GM12878 (cell line): ENCODE results near the gene UBQLN4. TPM values are rescaled to one million over a fixed set of nuclear protein-coding genes. Genes with fewer than 3 reads are reported as not detected.

Experiments used
- ATAC-seq: fragments of 200-7000 bp; cut with Tn5 transposase; 3 replicates; pipeline ENCODE4 v1.9.1; 2020; ENCODE audit warnings: mild to moderate bottlenecking, moderate library complexity
- BruUV-seq: library from RNA; stranded (reverse); fragments of 400-500 nt; replicated peaks from 2 replicates; lab custom pipeline; 2021; lab: Mats Ljungman, UMichigan
- CTCF ChIA-PET: fragments of 300-600 bp; sonication (Branson Sonifier 250); formaldehyde crosslinking; extraction: SDS; loops from one replicate; lab custom pipeline; 2021; ENCODE audit warnings: inconsistent platforms; lab: Yijun Ruan, JAX
- POLR2A ChIA-PET: fragments of 350-600 bp; formaldehyde crosslinking; extraction: SDS; loops from one replicate; lab custom pipeline; 2021; ENCODE audit warnings: inconsistent platforms; lab: Charles Lee
- RAD21 ChIA-PET: fragments of 300-600 bp; sonication (Branson Sonifier 250); formaldehyde crosslinking; loops from one replicate; lab custom pipeline; 2023; ENCODE audit warnings: antibody characterized with exemption; ENCODE audit not compliant: unreplicated experiment; lab: Charles Lee
- SMC1A ChIA-PET: fragments of 300-600 bp; sonication (Branson Sonifier 250); formaldehyde crosslinking; loops from one replicate; lab custom pipeline; 2023; ENCODE audit not compliant: unreplicated experiment, uncharacterized antibody; lab: Charles Lee
- DNase-seq: peaks from one replicate; pipeline ENCODE4 v3.0.0-alpha.2; 2011; ENCODE audit warnings: low read depth, low spot score
- FAIRE-seq: peaks from 3 replicates; lab custom pipeline; 2011; peaks lifted over from hg19 to GRCh38; lab: Jason Lieb, UNC
- H2AFZ ChIP-seq: 2 replicates; pipeline ENCODE4 v1.6.0; 2011; ENCODE audit warnings: low read depth, low read length, control low read depth; ENCODE audit not compliant: control insufficient read depth
- H3K27ac ChIP-seq: 2 replicates; pipeline ENCODE4 v1.5.1; 2011; ENCODE audit warnings: control low read depth; ENCODE audit not compliant: control insufficient read depth, insufficient read depth
- H3K27me3 ChIP-seq, 2 experiments: replicated peaks in 1 of 2; 2 replicates each; pipeline versions ENCODE4 v1.6.0 to v1.6.1; 2011; ENCODE audit warnings: low read length in 1 of 2; ENCODE audit not compliant: control insufficient read depth in 2 of 2, insufficient read depth in 2 of 2
- H3K36me3 ChIP-seq, 2 experiments: 2 replicates each; pipeline ENCODE4 v1.5.1; 2011; ENCODE audit warnings: low read length in 1 of 2; ENCODE audit not compliant: control insufficient read depth in 2 of 2, insufficient read depth in 2 of 2
- H3K4me1 ChIP-seq: 2 replicates; pipeline ENCODE4 v1.6.1; 2011; ENCODE audit warnings: mild to moderate bottlenecking, low read length, moderate library complexity, mixed read lengths; ENCODE audit not compliant: control insufficient read depth, insufficient read depth
- H3K4me2 ChIP-seq: 2 replicates; pipeline ENCODE4 v1.6.0; 2011; ENCODE audit warnings: control low read depth; ENCODE audit not compliant: control insufficient read depth, insufficient read depth
- H3K4me3 ChIP-seq: fragments of 200-600 bp; sonication (generic); 2 replicates; pipeline ENCODE4 v1.5.1; 2016
- H3K79me2 ChIP-seq: 2 replicates; pipeline ENCODE4 v1.6.0; 2011; ENCODE audit warnings: low read length; ENCODE audit not compliant: control insufficient read depth, insufficient read depth
- H3K9ac ChIP-seq: 2 replicates; pipeline ENCODE4 v1.8.0; 2011; ENCODE audit warnings: low read length, control low read depth, mixed read lengths; ENCODE audit not compliant: control insufficient read depth, insufficient read depth
- H3K9me3 ChIP-seq: replicated peaks from 3 replicates; pipeline ENCODE4 v1.5.1; 2011; ENCODE audit warnings: mild to moderate bottlenecking, low read length; ENCODE audit not compliant: control insufficient read depth, insufficient read depth
- H4K20me1 ChIP-seq: 2 replicates; pipeline ENCODE4 v1.6.0; 2011; ENCODE audit not compliant: control insufficient read depth, insufficient read depth
- ETV6 ChIP-seq, 2 experiments: fragments of 450-650 bp in 1 of 2; IDR thresholded peaks in 1 of 2; conservative IDR thresholded peaks in 1 of 2; 2 replicates each; pipeline ENCODE4 v1.6.1; 2014; ENCODE audit warnings: antibody characterized with exemption in 1 of 2, borderline replicate concordance in 1 of 2, low read depth in 1 of 2, mild to moderate bottlenecking in 1 of 2, moderate library complexity in 1 of 2
- MEF2B ChIP-seq: fragments of 450-650 bp; IDR thresholded peaks from 2 replicates; pipeline ENCODE4 v1.6.1; 2018; ENCODE audit warnings: mild to moderate bottlenecking, moderate library complexity; ENCODE audit not compliant: partially characterized antibody, poor library complexity, severe bottlenecking
- STAT3 ChIP-seq: IDR thresholded peaks from 2 replicates; pipeline ENCODE4 v1.6.1; 2011; ENCODE audit warnings: low read depth, low read length, improper control_type of control experiment
- WRNIP1 ChIP-seq: IDR thresholded peaks from 2 replicates; pipeline ENCODE4 v1.6.1; 2011; ENCODE audit warnings: low read depth, low read length, improper control_type of control experiment, borderline replicate concordance
- ZNF24 ChIP-seq: fragments of 450-650 bp; IDR thresholded peaks from 2 replicates; pipeline ENCODE4 v1.6.1; 2017; ENCODE audit warnings: antibody characterized with exemption, mild to moderate bottlenecking
- WGBS: methylation state at CpG from one replicate; pipeline ENCODE4 v1.1.6; 2016; ENCODE audit warnings: low lambda C conversion rate; ENCODE audit not compliant: insufficient replicate concordance, insufficient coverage; ENCODE audit errors: missing lambda C conversion rate; 5-methylcytosine and 5-hydroxymethylcytosine counted together
- in situ Hi-C: fragments of 300-500 bp; cut with MboI; formaldehyde crosslinking; loops from 9 replicates; pipeline ENCODE4 v1.14.3; 2018; ENCODE audit warnings: mixed read lengths
- intact Hi-C: fragments of 100-400 bp; cut with micrococcal nuclease; formaldehyde crosslinking; loops from one replicate; pipeline ENCODE4 v1.14.2; 2022; ENCODE audit not compliant: unreplicated experiment
- polyA plus RNA-seq, 11 experiments: library from polyadenylated mRNA; depleted of rRNA in 4 of 11; unstranded in 6 of 11; stranded (reverse) in 5 of 11; fragments of >200 nt; fragmentation: Nextera tagmentation in 4 of 11; fragmentation: Illumina TruSeq in 1 of 11; extraction: Ambion mirVana in 4 of 11; extraction: Trizol in 1 of 11; gene quantifications; 1 replicate in 1 of 11; 2 replicates in 10 of 11; pipeline versions ENCODE4 v1.2.1 to v1.2.3, GENCODE V29; 2011 to 2016; ENCODE audit warnings: inconsistent platforms in 2 of 11, missing spikeins in 2 of 11, low read depth in 1 of 11
- total RNA-seq, 4 experiments: library from RNA; depleted of rRNA in 3 of 4; stranded (reverse); fragments of >200 nt in 3 of 4; fragmentation: Illumina TruSeq in 1 of 4; extraction: Trizol in 1 of 4; gene quantifications; 2 replicates each; pipeline versions ENCODE4 v1.2.1 to v1.2.3, GENCODE V29; 2013 to 2021

Gene UBQLN4
- total and polyA plus RNA-seq, 10 of the 15 experiments (the other 5 are each of a cell fraction or from before 2014, with no cell fraction given) = 10.0 to 44.6 (median 19.7) TPM

- CTCF ChIA-PET = interaction anchor here (0.7 to 21.5 kb wide), 15 partner anchors 10 to 296 kb away, joined by 3 to 1294 read pairs (median 4); partner anchors contain the start of genes LMNA and PMF1
These were observed 36.7 kb upstream of the UBQLN4 start for GRCh38 chr1:156090138-156090839.

GRCh38 chr1:156089704-156090103, 36.1 kb upstream of the UBQLN4 start:
- H3K79me2 ChIP-seq = no peaks in the 10 kb centered on the region
- TF ChIP-seq STAT3 (no peak), MEF2B (peak; percentile 54)
- TF ChIP-seq, all 136 proteins: peak for 1
- Histone ChIP-seq H3K9me3 (no peaks in the 10 kb centered on the region), H3K36me3 (no peaks in the 10 kb centered on the region), H3K27ac (no peak overlapping the region), H4K20me1 (no peaks in the 10 kb centered on the region), H3K9ac (no peak overlapping the region), H3K4me2 (no peak overlapping the region), H3K4me1 (no peaks in the 10 kb centered on the region), H3K4me3 (no peak overlapping the region), H2AFZ (no peak overlapping the region), H3K27me3 (no peaks in the 10 kb centered on the region)
- ChIA-PET RAD21 (interaction anchor here (0.8 to 22.4 kb wide), 2 partner anchors 32 to 45 kb away, joined by 4 to 695 read pairs; partner anchors contain the start of gene LMNA), POLR2A (interaction anchor here (0.6 to 0.8 kb wide), 3 partner anchors 10 to 838 kb away, joined by 3 to 4 read pairs (median 3); no protein-coding TSS in a partner anchor), CTCF (interaction anchor here (0.7 to 21.5 kb wide), 8 partner anchors 10 to 229 kb away, joined by 3 to 1294 read pairs (median 11); partner anchors contain the start of gene LMNA), SMC1A (interaction anchor here (0.7 to 23.8 kb wide), 4 partner anchors 35 to 128 kb away, joined by 3 to 874 read pairs (median 4); partner anchors contain the start of gene LMNA)
- in situ Hi-C loops (loop anchor here (5.0 kb wide), 2 partner anchors 43 to 133 kb away; no protein-coding TSS in a partner anchor), intact Hi-C loops (loop anchor here (1.0 to 10.0 kb wide), 3 partner anchors 41 to 195 kb away; partner anchors contain the start of genes SMG5 and TMEM79)
- FAIRE-seq = no peak
- no peak for DNase-seq
- no TSS peak for BruUV-seq
- 13% methylated on average over 6 of the region's 6 CpGs for WGBS
- no peak for ATAC-seq

More at GRCh38 chr1:156090138-156090839, 36.7 kb upstream of the UBQLN4 start:
- POLR2A ChIA-PET = interaction anchor here (1.2 kb wide), 1 partner anchor 33 kb away, joined by 4 read pairs; no protein-coding TSS in a partner anchor
- TF ChIP-seq ZNF24 = peak; percentile 84; the same call in 1 of the 2 replicates
- TF ChIP-seq WRNIP1 = 0 out of 2 replicates have a peak, but pooled peaks have one; percentile 82
- TF ChIP-seq ETV6 (conservative IDR thresholded peaks at IDR 0.05 in 1 of 2, IDR thresholded peaks at IDR 0.05 in 1 of 2; ENCODE audit: borderline replicate concordance in 1 of 2, low read depth in 1 of 2) = no peak
- Histone ChIP-seq H3K9me3 (no peaks in the 10 kb centered on the region), H3K4me3 (no peak overlapping the region), H4K20me1 (no peaks in the 10 kb centered on the region), H3K9ac (no peak overlapping the region), H3K27me3 (no peaks in the 10 kb centered on the region), H2AFZ (no peak overlapping the region), H3K4me1 (peaks cover under 1% of the 10 kb centered on the region; the same call in 1 of the 2 replicates), H3K4me2 (no peak overlapping the region), H3K79me2 (no peaks in the 10 kb centered on the region), H3K27ac (no peak overlapping the region), H3K36me3 (no peaks in the 10 kb centered on the region)
- in situ Hi-C loops = loop anchor here (5.0 kb wide), 2 partner anchors 42 to 132 kb away; no protein-coding TSS in a partner anchor
- ATAC-seq (peak; percentile 54), DNase-seq (no peak), FAIRE-seq (peak; percentile 47)
- intact Hi-C loops = loop anchor here (1.0 to 10.0 kb wide), 3 partner anchors 40 to 195 kb away; partner anchors contain the start of genes SMG5 and TMEM79
- no TSS peak for BruUV-seq
- WGBS = 26% methylated on average over 5 of the region's 5 CpGs
- SMC1A ChIA-PET = interaction anchor here (0.7 to 23.8 kb wide), 5 partner anchors 24 to 127 kb away, joined by 3 to 874 read pairs (median 3); partner anchors contain the start of gene LMNA
- RAD21 ChIA-PET = interaction anchor here (0.8 to 22.4 kb wide), 5 partner anchors 31 to 229 kb away, joined by 3 to 695 read pairs (median 11); partner anchors contain the start of gene LMNA
